ENCODE data around the gene MYH4. TPM values are rescaled to one million over a fixed set of nuclear protein-coding genes. Genes with fewer than 3 reads are reported as not detected.

Gene MYH4
- polyA plus RNA-seq, 3 donors: not detected

DNA sequence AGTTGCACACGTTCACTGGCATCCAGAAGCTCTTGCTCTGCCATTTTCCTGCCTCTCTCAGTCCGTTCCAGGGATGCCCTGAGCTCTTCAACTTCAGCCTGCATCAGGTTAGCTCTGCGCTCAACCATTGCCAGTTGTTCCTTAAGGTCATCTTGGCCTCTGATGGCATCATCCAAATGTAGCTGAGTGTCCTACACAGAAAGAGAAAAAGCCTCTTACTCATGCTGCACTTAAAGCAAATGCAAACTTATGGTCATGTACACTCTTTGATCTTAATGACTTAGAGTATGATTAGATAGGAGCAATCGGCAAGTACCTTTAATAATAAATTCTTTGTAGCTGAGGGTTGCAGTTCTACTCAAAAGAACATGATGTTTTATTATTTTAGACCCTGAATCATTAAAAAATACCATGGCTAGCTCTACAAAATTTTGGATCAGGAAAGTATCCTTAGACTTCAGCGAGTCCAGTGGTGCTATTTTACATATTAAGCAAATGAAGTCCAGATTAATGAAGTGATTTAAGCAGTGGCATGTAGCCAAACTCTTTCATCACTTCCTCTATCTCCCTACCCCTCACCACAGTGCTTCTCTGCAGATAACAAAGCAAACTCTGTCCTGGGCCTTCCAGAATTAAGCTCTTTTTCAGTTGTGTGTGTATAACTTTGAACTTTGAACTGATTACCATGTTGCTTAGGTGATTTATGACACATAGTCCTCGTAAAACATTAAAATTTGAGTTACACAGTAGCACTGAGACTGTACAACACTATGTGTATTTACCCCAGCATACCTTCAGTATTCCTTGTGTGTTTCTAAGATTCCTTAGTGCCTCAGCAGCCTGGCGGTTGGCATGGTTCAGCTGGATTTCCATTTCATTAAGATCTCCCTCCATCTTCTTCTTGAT is 22.1 kb downstream of the MYH4 start:
- Histone ChIP-seq H3K27ac (ENCODE audit: low read depth in 1 of 2, low read length in 2 of 2) (no peak overlapping the region), H3K4me1 (ENCODE audit: control insufficient read depth in 1 of 2, insufficient read depth in 2 of 2, low read length in 2 of 2) (no peaks in the 10 kb centered on the region), H2AFZ (ENCODE audit: insufficient read depth, low read depth, low read length, poor library complexity, severe bottlenecking) (no peak overlapping the region), H3K36me3 (replicated peaks in 1 of 2; ENCODE audit: control insufficient read depth in 1 of 2, insufficient read depth in 2 of 2, low read length in 2 of 2) (no peaks in the 10 kb centered on the region), H3K4me2 (replicated peaks; ENCODE audit: extremely low read depth, low read length, poor library complexity, severe bottlenecking) (no peak overlapping the region), H3K9ac (ENCODE audit: insufficient read depth, low read length, poor library complexity, severe bottlenecking) (no peak overlapping the region), H3K4me3 (replicated peaks in 1 of 3; ENCODE audit: low read depth in 2 of 3, low read length in 3 of 3) (no peak overlapping the region), H3K27me3 (ENCODE audit: control insufficient read depth in 2 of 2, insufficient read depth in 2 of 2, low read length in 2 of 2) (peaks cover 0 to 2% of the 10 kb centered on the region in 2 donors), H3K9me3 (replicated peaks in 1 of 2; ENCODE audit: control insufficient read depth in 1 of 2, insufficient read depth in 1 of 2, low read length in 2 of 2) (no peaks in the 10 kb centered on the region), H3K79me2 (ENCODE audit: insufficient read depth, low read length) (no peaks in the 10 kb centered on the region), H4K20me1 (ENCODE audit: insufficient read depth, low read length) (no peaks in the 10 kb centered on the region)
- H3K4me1 Mint-ChIP-seq: no peaks in the 10 kb centered on the region
- no peaks in the 10 kb centered on the region for H3K36me3 Mint-ChIP-seq
- no peak for DNase-seq
- WGBS (ENCODE audit: insufficient coverage): 80% methylated on average over 5 of the region's 7 CpGs
- intact Hi-C loops (cut with micrococcal nuclease): no loop called here
- no peak for TF ChIP-seq CTCF (IDR thresholded peaks at IDR 0.05)
- peaks cover 0 to 5% (median 0%) of the 10 kb centered on the region in 7 donors for H3K9me3 Mint-ChIP-seq
- H3K27ac Mint-ChIP-seq: no peak overlapping the region
- H3K4me3 Mint-ChIP-seq: no peak overlapping the region
- peaks cover 0 to 5% (median 3%) of the 10 kb centered on the region in 3 donors for H3K27me3 Mint-ChIP-seq (ENCODE audit: low read depth in 3 of 3)

DNA sequence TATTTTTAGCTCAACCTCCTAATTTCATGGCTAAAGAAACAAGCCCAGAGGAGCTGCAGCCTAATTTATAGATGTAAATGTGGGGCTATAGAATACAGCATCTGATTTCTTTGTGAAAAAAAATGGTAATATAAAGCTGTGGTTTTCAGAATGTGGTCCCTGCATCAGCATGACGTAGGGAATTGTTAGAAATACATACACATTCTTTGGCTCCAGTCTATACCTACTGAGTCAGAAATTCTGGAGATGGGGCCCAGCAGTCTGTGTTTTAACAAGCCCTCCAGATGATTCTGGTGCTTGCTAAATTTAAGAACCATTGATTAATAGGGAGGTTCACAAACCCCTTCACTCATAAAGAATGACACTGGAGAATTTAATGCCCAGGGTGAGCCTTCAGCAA is 29.5 kb downstream of the MYH4 start:
- Histone ChIP-seq H3K4me2 (replicated peaks; ENCODE audit: extremely low read depth, low read length, poor library complexity, severe bottlenecking) (no peak overlapping the region), H2AFZ (ENCODE audit: insufficient read depth, low read depth, low read length, poor library complexity, severe bottlenecking) (no peak overlapping the region), H3K9me3 (replicated peaks in 1 of 2; ENCODE audit: control insufficient read depth in 1 of 2, insufficient read depth in 1 of 2, low read length in 2 of 2) (no peaks in the 10 kb centered on the region), H3K36me3 (replicated peaks in 1 of 2; ENCODE audit: control insufficient read depth in 1 of 2, insufficient read depth in 2 of 2, low read length in 2 of 2) (no peaks in the 10 kb centered on the region), H3K4me1 (ENCODE audit: control insufficient read depth in 1 of 2, insufficient read depth in 2 of 2, low read length in 2 of 2) (no peaks in the 10 kb centered on the region), H3K79me2 (ENCODE audit: insufficient read depth, low read length) (no peaks in the 10 kb centered on the region), H3K4me3 (replicated peaks in 1 of 3; ENCODE audit: low read depth in 2 of 3, low read length in 3 of 3) (no peak overlapping the region), H4K20me1 (ENCODE audit: insufficient read depth, low read length) (no peaks in the 10 kb centered on the region), H3K27ac (ENCODE audit: low read depth in 1 of 2, low read length in 2 of 2) (no peak overlapping the region), H3K27me3 (ENCODE audit: control insufficient read depth in 2 of 2, insufficient read depth in 2 of 2, low read length in 2 of 2) (peaks cover 0 to 3% of the 10 kb centered on the region in 2 donors), H3K9ac (ENCODE audit: insufficient read depth, low read length, poor library complexity, severe bottlenecking) (no peak overlapping the region)
- TF ChIP-seq CTCF (IDR thresholded peaks at IDR 0.05): no peak
- Mint-ChIP-seq H3K36me3 (no peaks in the 10 kb centered on the region), H3K4me1 (no peaks in the 10 kb centered on the region), H3K9me3 (peaks cover 2 to 8% (median 6%) of the 10 kb centered on the region in 7 donors), H3K4me3 (no peak overlapping the region), H3K27ac (no peak overlapping the region), H3K27me3 (ENCODE audit: low read depth in 3 of 3) (peaks cover 4 to 11% (median 4%) of the 10 kb centered on the region in 3 donors)
- no peak for DNase-seq
- intact Hi-C loops (cut with micrococcal nuclease): no loop called here
- no CpG with 5 or more reads among the region's 1 CpG for WGBS (ENCODE audit: insufficient coverage)
